ENCODE data around the gene PCDH9. TPM values are rescaled to one million over a fixed set of nuclear protein-coding genes. Genes with fewer than 3 reads are reported as not detected.

PCDH9 gene
- total and polyA plus RNA-seq, 2 experiments from 2014 or later: 0.31 to 0.52 TPM

- no peak for TF ChIP-seq EZH2phosphoT487 (IDR thresholded peaks at IDR 0.05; ENCODE audit: unreplicated experiment)
- TF ChIP-seq STAT1 (IDR thresholded peaks at IDR 0.05; ENCODE audit: unreplicated experiment): no peak
- no peak for TF ChIP-seq POLR2AphosphoS5 (IDR thresholded peaks at IDR 0.05; ENCODE audit: low read depth)
- TF ChIP-seq REST (IDR thresholded peaks at IDR 0.05; ENCODE audit: unreplicated experiment): no peak
- TF ChIP-seq CTCF (conservative IDR thresholded peaks at IDR 0.05; ENCODE audit: low read depth in 2 of 2): no peak
- TF ChIP-seq ZNF331 (CRISPR knock-in tag; IDR thresholded peaks at IDR 0.05; ENCODE audit: low read depth): no peak
- TF ChIP-seq JUNB (IDR thresholded peaks at IDR 0.05; ENCODE audit: unreplicated experiment): no peak
- TF ChIP-seq ETS1 (IDR thresholded peaks at IDR 0.05): no peak
- no peak for TF ChIP-seq CREB1 (CRISPR knock-in tag; IDR thresholded peaks at IDR 0.05; ENCODE audit: low read depth)
Observed at GRCh38 chr13:66296875-66297274, 933.3 kb downstream of the PCDH9 start (continued).

GRCh38 chr13:66296328-66296727 is 933.8 kb downstream of the PCDH9 start:
- H3K27me3 Mint-ChIP-seq (ENCODE audit: insufficient read depth, low read depth, poor library complexity): no peaks in the 10 kb centered on the region
- peaks cover 14% of the 10 kb centered on the region for H3K9me3 Mint-ChIP-seq
- H3K27ac Mint-ChIP-seq: no peak overlapping the region
- Histone ChIP-seq H3K36me3 (ENCODE audit: insufficient read depth) (no peaks in the 10 kb centered on the region), H3K9me2 (ENCODE audit: insufficient read depth) (no peaks in the 10 kb centered on the region), H3K27me3 (ENCODE audit: insufficient read depth) (no peaks in the 10 kb centered on the region), H3K79me2 (replicated peaks; ENCODE audit: insufficient read depth) (no peaks in the 10 kb centered on the region), H2AFZ (no peak overlapping the region), H4K20me1 (replicated peaks; ENCODE audit: insufficient read depth) (no peaks in the 10 kb centered on the region), H3K27ac (ENCODE audit: low read depth) (no peak overlapping the region), H3K4me2 (no peak overlapping the region), H3K4me3 (no peak overlapping the region), H3F3A (replicated peaks; ENCODE audit: low read depth) (no peaks in the 10 kb centered on the region), H3K4me1 (ENCODE audit: insufficient read depth) (no peaks in the 10 kb centered on the region)
- H3K36me3 Mint-ChIP-seq (ENCODE audit: low read depth): 0 out of 3 replicates have a peak, but pooled peaks cover 3% of the 10 kb centered on the region
- no peak for ATAC-seq
- no peaks in the 10 kb centered on the region; the same call in 2 of the 3 replicates for H3K4me1 Mint-ChIP-seq
- DNase-seq (ENCODE audit: low spot score): no peak
- no peak overlapping the region for H3K4me3 Mint-ChIP-seq
- TF ChIP-seq REST (IDR thresholded peaks at IDR 0.05; ENCODE audit: unreplicated experiment) (no peak), ZNF114 (CRISPR knock-in tag; IDR thresholded peaks at IDR 0.05) (no peak), EZH2 (IDR thresholded peaks at IDR 0.05; ENCODE audit: low read depth, unreplicated experiment) (no peak), EZH2phosphoT487 (IDR thresholded peaks at IDR 0.05; ENCODE audit: unreplicated experiment) (no peak), POLR2AphosphoS5 (IDR thresholded peaks at IDR 0.05; ENCODE audit: low read depth) (no peak), ZNF331 (CRISPR knock-in tag; IDR thresholded peaks at IDR 0.05; ENCODE audit: low read depth) (no peak), CTCF (conservative IDR thresholded peaks at IDR 0.05; ENCODE audit: low read depth in 2 of 2) (no peak), STAT1 (IDR thresholded peaks at IDR 0.05; ENCODE audit: unreplicated experiment) (no peak)

Measured in GM23338 (cell line).